Thyroid gland (tissue), 4 donors: Measurements from ENCODE around the gene WDCP. TPM values are rescaled to one million over a fixed set of nuclear protein-coding genes. Genes with fewer than 3 reads are reported as not detected.

ENCODE experiments used
- DNase-seq, 2 donors: peaks; one replicate each; pipeline ENCODE4 v3.0.0-alpha.2; 2019
- H3K27ac ChIP-seq, 3 donors: fragments of 200-600 bp; sonication (generic); 1 replicate in 2 of 3; 2 replicates in 1 of 3; pipeline ENCODE4 v1.5.1; 2016 to 2019; ENCODE audit warnings: mild to moderate bottlenecking in 1 of 3, moderate library complexity in 1 of 3
- H3K27me3 ChIP-seq: fragments of 200-600 bp; sonication (generic); one replicate; pipeline ENCODE4 v1.5.1; 2019
- H3K36me3 ChIP-seq, 2 donors: fragments of 200-600 bp; sonication (generic); one replicate each; pipeline ENCODE4 v1.5.1; 2016 to 2019
- H3K4me1 ChIP-seq, 2 donors: fragments of 200-600 bp; sonication (generic); one replicate each; pipeline ENCODE4 v1.5.1; 2017 to 2019
- H3K4me3 ChIP-seq, 3 donors: fragments of 200-600 bp; sonication (generic); replicated peaks in 1 of 3; 1 replicate in 2 of 3; 2 replicates in 1 of 3; pipeline ENCODE4 v1.5.1; 2016; ENCODE audit warnings: mild to moderate bottlenecking in 1 of 3
- H3K9me3 ChIP-seq: fragments of 200-600 bp; sonication (generic); one replicate; pipeline ENCODE4 v1.5.1; 2017
- CTCF ChIP-seq, 6 experiments: fragments of 200-600 bp in 3 of 6; fragments of 450-650 bp in 3 of 6; sonication (generic) in 3 of 6; IDR thresholded peaks; one replicate each; pipeline ENCODE4 v1.5.1; 2016 to 2019; ENCODE audit warnings: antibody characterized with exemption in 6 of 6, mild to moderate bottlenecking in 2 of 6, inconsistent platforms in 1 of 6, moderate library complexity in 1 of 6
- POLR2A ChIP-seq, 2 donors: fragments of 450-650 bp; IDR thresholded peaks; one replicate each; pipeline ENCODE4 v1.6.1; 2017; ENCODE audit warnings: antibody characterized with exemption in 2 of 2, mild to moderate bottlenecking in 2 of 2, moderate library complexity in 1 of 2
- WGBS, 2 donors: methylation state at CpG; one replicate each; pipeline ENCODE4 v1.1.5; 2017; 5-methylcytosine and 5-hydroxymethylcytosine counted together
- intact Hi-C: fragments of 100-400 bp; cut with DNase I; formaldehyde crosslinking; loops from one replicate; pipeline ENCODE4 v1.15.1; 2023
- total RNA-seq, 4 donors: library from RNA; depleted of rRNA; stranded (reverse); fragments of >200 nt; gene quantifications; one replicate each; pipeline ENCODE4 v1.2.3, GENCODE V29; 2016

The WDCP gene
- total RNA-seq, 4 donors from 2014 or later, result 3.0 to 6.0 (median 4.6) TPM

- DNase-seq, result peak; percentile 50 to 56
- TF ChIP-seq POLR2A (IDR thresholded peaks at IDR 0.05) (no peak), CTCF (IDR thresholded peaks at IDR 0.05) (no peak)
- H3K36me3 ChIP-seq, result no peaks in the 10 kb centered on the region
- H3K27ac ChIP-seq, result no peak overlapping the region
- no peaks in the 10 kb centered on the region for H3K27me3 ChIP-seq
- 27 to 37% methylated on average over 2 of the region's 2 CpGs for WGBS, 2 donors
- intact Hi-C loops, result loop anchor here (10.0 kb wide), 1 partner anchor 256 kb away; no protein-coding TSS in a partner anchor
- no peaks in the 10 kb centered on the region for H3K9me3 ChIP-seq
- H3K4me3 ChIP-seq, result no peak overlapping the region
- H3K4me1 ChIP-seq, result peaks cover 14 to 33% of the 10 kb centered on the region in 2 donors
Observed at GRCh38 chr2:24080701-24081100, 33.5 kb upstream of the WDCP start.

DNA sequence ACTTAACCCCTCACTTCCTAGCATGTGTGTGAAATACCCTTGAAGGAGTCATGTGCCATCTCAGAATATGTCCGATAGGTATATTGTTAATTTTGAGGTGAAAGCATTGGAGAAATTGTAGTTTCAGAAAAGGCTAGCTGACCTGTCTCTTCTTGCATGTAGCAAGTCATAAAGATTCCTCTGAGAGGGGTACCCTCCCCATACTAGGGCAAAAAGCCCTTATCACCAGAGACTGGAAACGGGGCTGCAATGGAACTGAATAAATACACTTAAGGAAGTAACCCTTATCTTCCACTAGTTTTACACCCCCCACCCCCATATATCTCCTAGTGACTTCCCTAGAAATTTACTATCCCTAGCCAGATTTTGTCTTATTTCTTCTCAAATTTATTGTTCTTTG lies 30.7 kb upstream of the WDCP start:
- TF ChIP-seq CTCF (IDR thresholded peaks at IDR 0.05) (no peak), POLR2A (IDR thresholded peaks at IDR 0.05) (no peak)
- intact Hi-C loops, result loop anchor here (10.0 kb wide), 1 partner anchor 143 kb away; no protein-coding TSS in a partner anchor
- WGBS, 2 donors, result 61 to 66% methylated on average over 2 of the region's 2 CpGs
- H3K36me3 ChIP-seq, result peaks cover 0 to 9% of the 10 kb centered on the region in 2 donors
- peaks cover 3 to 30% of the 10 kb centered on the region in 2 donors for H3K4me1 ChIP-seq
- H3K9me3 ChIP-seq, result no peaks in the 10 kb centered on the region
- peak overlapping the region; percentile 86 to 91 (median 91) for H3K27ac ChIP-seq
- H3K4me3 ChIP-seq, result peak overlapping the region in 1 of 3 donors; percentile 63
- H3K27me3 ChIP-seq, result no peaks in the 10 kb centered on the region
- DNase-seq, result no peak

- Histone ChIP-seq H3K36me3 (peaks cover 0 to 12% of the 10 kb centered on the region in 2 donors), H3K4me3 (peak overlapping the region; percentile 18 to 75 (median 63)), H3K27ac (peak overlapping the region; percentile 86 to 91 (median 91)), H3K9me3 (no peaks in the 10 kb centered on the region), H3K27me3 (no peaks in the 10 kb centered on the region), H3K4me1 (peaks cover 3 to 30% of the 10 kb centered on the region in 2 donors)
- TF ChIP-seq CTCF (IDR thresholded peaks at IDR 0.05), result no peak
- TF ChIP-seq POLR2A (IDR thresholded peaks at IDR 0.05), result no peak
- DNase-seq, result no peak
- WGBS, 2 donors, result 11% methylated on average over 8 to 9 of the region's 9 CpGs
- intact Hi-C loops, result loop anchor here (10.0 kb wide), 1 partner anchor 143 kb away; no protein-coding TSS in a partner anchor
Observed at GRCh38 chr2:24077535-24077877, 30.3 kb upstream of the WDCP start.

GRCh38 chr2:24076849-24077534 lies 29.8 kb upstream of the WDCP start:
- no peak for DNase-seq
- Histone ChIP-seq H3K27me3 (no peaks in the 10 kb centered on the region), H3K9me3 (no peaks in the 10 kb centered on the region), H3K27ac (peak overlapping the region; percentile 86 to 91 (median 91)), H3K4me3 (peak overlapping the region; percentile 18 to 75 (median 63)), H3K4me1 (peaks cover 3 to 30% of the 10 kb centered on the region in 2 donors), H3K36me3 (peaks cover 0 to 12% of the 10 kb centered on the region in 2 donors)
- intact Hi-C loops, result loop anchor here (10.0 kb wide), 1 partner anchor 142 kb away; no protein-coding TSS in a partner anchor
- peak in 1 of 2 donors; percentile 69 for TF ChIP-seq POLR2A (IDR thresholded peaks at IDR 0.05)
- TF ChIP-seq CTCF (IDR thresholded peaks at IDR 0.05), result no peak
- WGBS, 2 donors, result 4 to 7% methylated on average over 33 to 35 of the region's 41 CpGs
